Measurements from ENCODE around the gene C2. TPM values are rescaled to one million over a fixed set of nuclear protein-coding genes. Genes with fewer than 3 reads are reported as not detected.

The C2 gene
- polyA plus RNA-seq, 1 experiment, result 1.2 TPM

- CTCF ChIA-PET, result no interaction called here
- POLR2A ChIA-PET, result no interaction called here
- Histone ChIP-seq H3K4me3 (ENCODE audit: low read depth, low read length) (no peak overlapping the region), H3K27me3 (ENCODE audit: control insufficient read depth, insufficient read depth, low read length) (no peaks in the 10 kb centered on the region), H3K36me3 (ENCODE audit: control insufficient read depth, insufficient read depth, low read length) (no peaks in the 10 kb centered on the region)
- TF ChIP-seq CTCF (IDR thresholded peaks at IDR 0.05; ENCODE audit: insufficient read depth, low read depth, low read length), result no peak
- DNase-seq (ENCODE audit: low read depth), result no peak
Observed at GRCh38 chr6:31915756-31916155, 11.8 kb upstream of the C2 start.

GRCh38 chr6:31918069-31918720, 9.3 kb upstream of the C2 start:
- no peak for DNase-seq (ENCODE audit: low read depth)
- no peak overlapping the region for H3K4me3 ChIP-seq (ENCODE audit: low read depth, low read length)
- no peaks in the 10 kb centered on the region for H3K27me3 ChIP-seq (ENCODE audit: control insufficient read depth, insufficient read depth, low read length)
- no peak for TF ChIP-seq CTCF (IDR thresholded peaks at IDR 0.05; ENCODE audit: insufficient read depth, low read depth, low read length)
- ChIA-PET CTCF (interaction anchor here (0.6 to 1.4 kb wide), 3 partner anchors 23 to 34 kb away, joined by 3 to 4 read pairs (median 3); no protein-coding TSS in a partner anchor), POLR2A (interaction anchor here (0.6 kb wide), 1 partner anchor 234 kb away, joined by 7 read pairs; the partner anchor contains the start of gene PRRT1)
- H3K36me3 ChIP-seq (ENCODE audit: control insufficient read depth, insufficient read depth, low read length), result no peaks in the 10 kb centered on the region

GRCh38 chr6:31919624-31920303, 7.8 kb upstream of the C2 start:
- DNase-seq (ENCODE audit: low read depth), result no peak
- Histone ChIP-seq H3K4me3 (ENCODE audit: low read depth, low read length) (no peak overlapping the region), H3K27me3 (ENCODE audit: control insufficient read depth, insufficient read depth, low read length) (no peaks in the 10 kb centered on the region), H3K36me3 (ENCODE audit: control insufficient read depth, insufficient read depth, low read length) (no peaks in the 10 kb centered on the region)
- no peak for TF ChIP-seq CTCF (IDR thresholded peaks at IDR 0.05; ENCODE audit: insufficient read depth, low read depth, low read length)
- ChIA-PET POLR2A (no interaction called here), CTCF (interaction anchor here (0.9 to 1.1 kb wide), 2 partner anchors 20 to 32 kb away, joined by 3 to 4 read pairs; no protein-coding TSS in a partner anchor)

- no peaks in the 10 kb centered on the region for H3K27me3 ChIP-seq (ENCODE audit: control insufficient read depth, insufficient read depth, low read length)
- ChIA-PET CTCF (interaction anchor here (0.9 to 5.1 kb wide), 3 partner anchors 19 to 31 kb away, joined by 3 to 20 read pairs (median 4); no protein-coding TSS in a partner anchor), POLR2A (no interaction called here)
- H3K4me3 ChIP-seq (ENCODE audit: low read depth, low read length), result no peak overlapping the region
- DNase-seq (ENCODE audit: low read depth), result no peak
- no peak for TF ChIP-seq CTCF (IDR thresholded peaks at IDR 0.05; ENCODE audit: insufficient read depth, low read depth, low read length)
- H3K36me3 ChIP-seq (ENCODE audit: control insufficient read depth, insufficient read depth, low read length), result no peaks in the 10 kb centered on the region
Observed at GRCh38 chr6:31920811-31921210, 6.7 kb upstream of the C2 start.

GRCh38 chr6:31922942-31923341, 4.6 kb upstream of the C2 start:
- TF ChIP-seq CTCF (IDR thresholded peaks at IDR 0.05; ENCODE audit: insufficient read depth, low read depth, low read length), result no peak

More at GRCh38 chr6:31922942-31923341, 4.6 kb upstream of the C2 start:
- no peak overlapping the region for H3K4me3 ChIP-seq (ENCODE audit: low read depth, low read length)
- ChIA-PET CTCF (interaction anchor here (0.5 to 5.1 kb wide), 4 partner anchors 17 to 275 kb away, joined by 3 to 20 read pairs (median 4); no protein-coding TSS in a partner anchor), POLR2A (no interaction called here)
- no peaks in the 10 kb centered on the region for H3K36me3 ChIP-seq (ENCODE audit: control insufficient read depth, insufficient read depth, low read length)
- no peak for DNase-seq (ENCODE audit: low read depth)
- H3K27me3 ChIP-seq (ENCODE audit: control insufficient read depth, insufficient read depth, low read length), result no peaks in the 10 kb centered on the region; the same call in 1 of the 2 replicates
